ENCODE results near the gene CMTM6.

- TF ChIP-seq CTCF (IDR thresholded peaks at IDR 0.05) (no peak), POLR2AphosphoS5 (IDR thresholded peaks at IDR 0.05) (no peak), POLR2A (IDR thresholded peaks at IDR 0.05) (no peak), EP300 (IDR thresholded peaks at IDR 0.05) (no peak)
Observed at GRCh38 chr3:32449691-32450090, 53.0 kb downstream of the CMTM6 start.

Measured in sigmoid colon (tissue), 4 donors.